ENCODE measurements around the gene ATP7A.
"Not testable (repeated sequence)": the region's sequence is repeated elsewhere in the genome, so short reads cannot be mapped to it uniquely, and the experiment has no call there.

DNA sequence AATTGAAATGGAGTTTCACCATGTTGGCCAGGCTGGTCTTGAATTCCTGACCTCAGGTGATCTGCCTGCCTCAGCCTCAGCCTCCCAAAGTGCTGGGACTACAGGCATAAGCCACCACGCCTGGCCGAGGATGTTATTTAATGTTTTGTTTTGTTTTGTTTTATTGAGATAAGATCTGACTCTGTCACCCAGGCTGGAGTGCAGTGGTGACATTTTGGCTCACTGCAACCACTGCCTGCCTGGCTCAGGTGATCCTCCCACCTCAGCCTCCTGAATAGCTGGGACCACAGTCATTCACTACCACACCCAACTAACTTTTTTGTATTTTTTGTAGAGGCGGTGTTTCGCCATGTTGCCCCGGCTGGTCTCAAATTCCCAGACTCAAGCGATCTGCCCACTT, 34.5 kb downstream of the ATP7A start:
- not testable (repeated sequence) for TF ChIP-seq RARB (CRISPR knock-in tag; IDR thresholded peaks at IDR 0.05); TCF4 (CRISPR knock-in tag; IDR thresholded peaks at IDR 0.05; ENCODE audit: borderline replicate concordance); ZFP30 (CRISPR knock-in tag; IDR thresholded peaks at IDR 0.05); CSDC2 (CRISPR knock-in tag; IDR thresholded peaks at IDR 0.05); ZNF8 (CRISPR knock-in tag; IDR thresholded peaks at IDR 0.05); PPARA (CRISPR knock-in tag; IDR thresholded peaks at IDR 0.05; ENCODE audit: borderline replicate concordance)
- TF ChIP-seq, protein P1, sequence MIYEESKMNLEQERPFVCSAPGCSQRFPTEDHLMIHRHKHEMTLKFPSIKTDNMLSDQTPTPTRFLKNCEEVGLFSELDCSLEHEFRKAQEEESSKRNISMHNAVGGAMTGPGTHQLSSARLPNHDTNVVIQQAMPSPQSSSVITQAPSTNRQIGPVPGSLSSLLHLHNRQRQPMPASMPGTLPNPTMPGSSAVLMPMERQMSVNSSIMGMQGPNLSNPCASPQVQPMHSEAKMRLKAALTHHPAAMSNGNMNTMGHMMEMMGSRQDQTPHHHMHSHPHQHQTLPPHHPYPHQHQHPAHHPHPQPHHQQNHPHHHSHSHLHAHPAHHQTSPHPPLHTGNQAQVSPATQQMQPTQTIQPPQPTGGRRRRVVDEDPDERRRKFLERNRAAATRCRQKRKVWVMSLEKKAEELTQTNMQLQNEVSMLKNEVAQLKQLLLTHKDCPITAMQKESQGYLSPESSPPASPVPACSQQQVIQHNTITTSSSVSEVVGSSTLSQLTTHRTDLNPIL (CRISPR knock-in tag; IDR thresholded peaks at IDR 0.05; ENCODE audit: low read depth) = not testable (repeated sequence)
- TF ChIP-seq, protein P2, sequence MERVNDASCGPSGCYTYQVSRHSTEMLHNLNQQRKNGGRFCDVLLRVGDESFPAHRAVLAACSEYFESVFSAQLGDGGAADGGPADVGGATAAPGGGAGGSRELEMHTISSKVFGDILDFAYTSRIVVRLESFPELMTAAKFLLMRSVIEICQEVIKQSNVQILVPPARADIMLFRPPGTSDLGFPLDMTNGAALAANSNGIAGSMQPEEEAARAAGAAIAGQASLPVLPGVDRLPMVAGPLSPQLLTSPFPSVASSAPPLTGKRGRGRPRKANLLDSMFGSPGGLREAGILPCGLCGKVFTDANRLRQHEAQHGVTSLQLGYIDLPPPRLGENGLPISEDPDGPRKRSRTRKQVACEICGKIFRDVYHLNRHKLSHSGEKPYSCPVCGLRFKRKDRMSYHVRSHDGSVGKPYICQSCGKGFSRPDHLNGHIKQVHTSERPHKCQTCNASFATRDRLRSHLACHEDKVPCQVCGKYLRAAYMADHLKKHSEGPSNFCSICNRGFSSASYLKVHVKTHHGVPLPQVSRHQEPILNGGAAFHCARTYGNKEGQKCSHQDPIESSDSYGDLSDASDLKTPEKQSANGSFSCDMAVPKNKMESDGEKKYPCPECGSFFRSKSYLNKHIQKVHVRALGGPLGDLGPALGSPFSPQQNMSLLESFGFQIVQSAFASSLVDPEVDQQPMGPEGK (CRISPR knock-in tag; IDR thresholded peaks at IDR 0.05; ENCODE audit: borderline replicate concordance) = not testable (repeated sequence)
- TF ChIP-seq, protein P3, sequence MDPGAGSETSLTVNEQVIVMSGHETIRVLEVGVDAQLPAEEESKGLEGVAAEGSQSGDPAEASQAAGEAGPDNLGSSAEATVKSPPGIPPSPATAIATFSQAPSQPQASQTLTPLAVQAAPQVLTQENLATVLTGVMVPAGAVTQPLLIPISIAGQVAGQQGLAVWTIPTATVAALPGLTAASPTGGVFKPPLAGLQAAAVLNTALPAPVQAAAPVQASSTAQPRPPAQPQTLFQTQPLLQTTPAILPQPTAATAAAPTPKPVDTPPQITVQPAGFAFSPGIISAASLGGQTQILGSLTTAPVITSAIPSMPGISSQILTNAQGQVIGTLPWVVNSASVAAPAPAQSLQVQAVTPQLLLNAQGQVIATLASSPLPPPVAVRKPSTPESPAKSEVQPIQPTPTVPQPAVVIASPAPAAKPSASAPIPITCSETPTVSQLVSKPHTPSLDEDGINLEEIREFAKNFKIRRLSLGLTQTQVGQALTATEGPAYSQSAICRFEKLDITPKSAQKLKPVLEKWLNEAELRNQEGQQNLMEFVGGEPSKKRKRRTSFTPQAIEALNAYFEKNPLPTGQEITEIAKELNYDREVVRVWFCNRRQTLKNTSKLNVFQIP (CRISPR knock-in tag; IDR thresholded peaks at IDR 0.05; ENCODE audit: borderline replicate concordance, low read depth) = not testable (repeated sequence)
- TF ChIP-seq, protein P4, sequence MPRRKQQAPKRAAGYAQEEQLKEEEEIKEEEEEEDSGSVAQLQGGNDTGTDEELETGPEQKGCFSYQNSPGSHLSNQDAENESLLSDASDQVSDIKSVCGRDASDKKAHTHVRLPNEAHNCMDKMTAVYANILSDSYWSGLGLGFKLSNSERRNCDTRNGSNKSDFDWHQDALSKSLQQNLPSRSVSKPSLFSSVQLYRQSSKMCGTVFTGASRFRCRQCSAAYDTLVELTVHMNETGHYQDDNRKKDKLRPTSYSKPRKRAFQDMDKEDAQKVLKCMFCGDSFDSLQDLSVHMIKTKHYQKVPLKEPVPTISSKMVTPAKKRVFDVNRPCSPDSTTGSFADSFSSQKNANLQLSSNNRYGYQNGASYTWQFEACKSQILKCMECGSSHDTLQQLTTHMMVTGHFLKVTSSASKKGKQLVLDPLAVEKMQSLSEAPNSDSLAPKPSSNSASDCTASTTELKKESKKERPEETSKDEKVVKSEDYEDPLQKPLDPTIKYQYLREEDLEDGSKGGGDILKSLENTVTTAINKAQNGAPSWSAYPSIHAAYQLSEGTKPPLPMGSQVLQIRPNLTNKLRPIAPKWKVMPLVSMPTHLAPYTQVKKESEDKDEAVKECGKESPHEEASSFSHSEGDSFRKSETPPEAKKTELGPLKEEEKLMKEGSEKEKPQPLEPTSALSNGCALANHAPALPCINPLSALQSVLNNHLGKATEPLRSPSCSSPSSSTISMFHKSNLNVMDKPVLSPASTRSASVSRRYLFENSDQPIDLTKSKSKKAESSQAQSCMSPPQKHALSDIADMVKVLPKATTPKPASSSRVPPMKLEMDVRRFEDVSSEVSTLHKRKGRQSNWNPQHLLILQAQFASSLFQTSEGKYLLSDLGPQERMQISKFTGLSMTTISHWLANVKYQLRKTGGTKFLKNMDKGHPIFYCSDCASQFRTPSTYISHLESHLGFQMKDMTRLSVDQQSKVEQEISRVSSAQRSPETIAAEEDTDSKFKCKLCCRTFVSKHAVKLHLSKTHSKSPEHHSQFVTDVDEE (CRISPR knock-in tag; IDR thresholded peaks at IDR 0.05) = not testable (repeated sequence)
- TF ChIP-seq, protein P5, sequence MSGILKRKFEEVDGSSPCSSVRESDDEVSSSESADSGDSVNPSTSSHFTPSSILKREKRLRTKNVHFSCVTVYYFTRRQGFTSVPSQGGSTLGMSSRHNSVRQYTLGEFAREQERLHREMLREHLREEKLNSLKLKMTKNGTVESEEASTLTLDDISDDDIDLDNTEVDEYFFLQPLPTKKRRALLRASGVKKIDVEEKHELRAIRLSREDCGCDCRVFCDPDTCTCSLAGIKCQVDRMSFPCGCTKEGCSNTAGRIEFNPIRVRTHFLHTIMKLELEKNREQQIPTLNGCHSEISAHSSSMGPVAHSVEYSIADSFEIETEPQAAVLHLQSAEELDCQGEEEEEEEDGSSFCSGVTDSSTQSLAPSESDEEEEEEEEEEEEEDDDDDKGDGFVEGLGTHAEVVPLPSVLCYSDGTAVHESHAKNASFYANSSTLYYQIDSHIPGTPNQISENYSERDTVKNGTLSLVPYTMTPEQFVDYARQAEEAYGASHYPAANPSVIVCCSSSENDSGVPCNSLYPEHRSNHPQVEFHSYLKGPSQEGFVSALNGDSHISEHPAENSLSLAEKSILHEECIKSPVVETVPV (CRISPR knock-in tag; IDR thresholded peaks at IDR 0.05) = not testable (repeated sequence)
